Activated CD4-positive, alpha-beta memory T cell treated with anti-CD3 and anti-CD28 coated beads for 36 hours (primary cell): ENCODE measurements around the gene TOP2A. TPM values are rescaled to one million over a fixed set of nuclear protein-coding genes. Genes with fewer than 3 reads are reported as not detected.

ENCODE experiments used
- CTCF ChIA-PET: fragments of 350-600 bp; sonication (Branson Sonifier 250); formaldehyde crosslinking; loops from one replicate; lab custom pipeline; 2021; ENCODE audit warnings: antibody characterized with exemption, inconsistent platforms; lab: Charles Lee
- POLR2A ChIA-PET: fragments of 350-600 bp; sonication (Branson Sonifier 250); formaldehyde crosslinking; loops from one replicate; lab custom pipeline; 2021; ENCODE audit warnings: antibody characterized with exemption; lab: Charles Lee
- DNase-seq: peaks from one replicate; pipeline ENCODE4 v3.0.0-alpha.2; 2020
- H3K27ac Mint-ChIP-seq: one replicate; pipeline ENCODE4 v1.8.0; 2021; ENCODE audit warnings: mixed read lengths
- H3K27me3 Mint-ChIP-seq: one replicate; pipeline ENCODE4 v1.8.0; 2021; ENCODE audit warnings: mixed read lengths
- H3K36me3 Mint-ChIP-seq: one replicate; pipeline ENCODE4 v1.8.0; 2021; ENCODE audit warnings: mixed read lengths
- H3K4me1 Mint-ChIP-seq: one replicate; pipeline ENCODE4 v1.8.0; 2021; ENCODE audit warnings: low read depth, mixed read lengths
- H3K4me3 Mint-ChIP-seq: one replicate; pipeline ENCODE4 v1.8.0; 2021; ENCODE audit warnings: mild to moderate bottlenecking, mixed read lengths
- H3K9me3 Mint-ChIP-seq: one replicate; pipeline ENCODE4 v1.8.0; 2021; ENCODE audit warnings: mixed read lengths
- intact Hi-C: fragments of 100-400 bp; cut with micrococcal nuclease; formaldehyde crosslinking; loops from one replicate; pipeline ENCODE4 v1.15.1; 2023
- total RNA-seq, 2 experiments: library from RNA; stranded (reverse); gene quantifications; one replicate each; pipeline ENCODE4 v1.2.3, GENCODE V29; 2021

TOP2A gene
- total RNA-seq, 2 experiments from 2014 or later, result 301 to 311 TPM

GRCh38 chr17:40340880-40341807 is 76.6 kb downstream of the TOP2A start:
- H3K4me3 Mint-ChIP-seq, result peak overlapping the region; percentile 66
- H3K36me3 Mint-ChIP-seq, result peaks cover 9% of the 10 kb centered on the region
- ChIA-PET CTCF (interaction anchor here (0.6 to 2.3 kb wide), 14 partner anchors 10 to 187 kb away, joined by 3 to 10 read pairs (median 4); partner anchors contain the start of gene WIPF2), POLR2A (interaction anchor here (0.6 to 1.6 kb wide), 9 partner anchors 11 to 52 kb away, joined by 3 to 9 read pairs (median 3); no protein-coding TSS in a partner anchor)
- peak; percentile 94 for DNase-seq
- no peaks in the 10 kb centered on the region for H3K27me3 Mint-ChIP-seq
- peak overlapping the region; percentile 81 for H3K27ac Mint-ChIP-seq
- H3K9me3 Mint-ChIP-seq, result no peaks in the 10 kb centered on the region
- intact Hi-C loops, result loop anchor here (1.0 kb wide), 2 partner anchors 18 to 24 kb away; no protein-coding TSS in a partner anchor
- H3K4me1 Mint-ChIP-seq, result peaks cover 75% of the 10 kb centered on the region

DNA sequence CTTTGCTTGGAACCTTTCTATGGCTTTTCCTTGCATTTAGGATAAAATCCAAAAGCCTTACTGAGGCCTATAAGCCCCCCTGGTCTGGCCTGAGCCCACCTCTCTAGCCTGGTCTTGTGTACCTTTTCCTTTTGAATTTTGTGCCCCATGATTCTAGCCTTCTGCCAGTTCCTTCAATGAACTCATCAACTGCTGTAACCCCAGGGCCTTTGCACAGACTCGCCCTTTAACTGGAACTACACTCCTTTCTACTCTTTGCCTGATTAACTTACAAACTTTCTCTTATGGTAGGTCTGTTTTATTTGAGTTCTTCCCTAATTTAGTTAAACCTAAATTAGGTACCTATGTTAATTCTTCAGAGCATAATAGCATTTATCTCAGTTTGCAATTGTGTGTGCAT is 77.4 kb downstream of the TOP2A start:
- Mint-ChIP-seq H3K4me3 (no peak overlapping the region), H3K4me1 (peaks cover 66% of the 10 kb centered on the region), H3K27ac (peak overlapping the region; percentile 43), H3K36me3 (peaks cover 9% of the 10 kb centered on the region), H3K9me3 (no peaks in the 10 kb centered on the region), H3K27me3 (no peaks in the 10 kb centered on the region)
- CTCF ChIA-PET, result interaction anchor here (1.0 to 2.3 kb wide), 8 partner anchors 15 to 122 kb away, joined by 3 to 10 read pairs (median 5); partner anchors contain the start of gene WIPF2
- DNase-seq, result no peak
- POLR2A ChIA-PET, result interaction anchor here (1.0 to 1.6 kb wide), 4 partner anchors 13 to 33 kb away, joined by 3 to 9 read pairs (median 5); no protein-coding TSS in a partner anchor
- intact Hi-C loops, result no loop called here

- H3K4me1 Mint-ChIP-seq, result peaks cover 66% of the 10 kb centered on the region
- peak overlapping the region; percentile 47 for H3K27ac Mint-ChIP-seq
- ChIA-PET CTCF (interaction anchor here (0.6 to 1.2 kb wide), 2 partner anchors 16 to 263 kb away, joined by 3 to 4 read pairs; no protein-coding TSS in a partner anchor), POLR2A (no interaction called here)
- H3K9me3 Mint-ChIP-seq, result no peaks in the 10 kb centered on the region
- H3K36me3 Mint-ChIP-seq, result peaks cover 9% of the 10 kb centered on the region
- intact Hi-C loops, result no loop called here
- H3K4me3 Mint-ChIP-seq, result no peak overlapping the region
- no peaks in the 10 kb centered on the region for H3K27me3 Mint-ChIP-seq
- DNase-seq, result no peak
Measured at GRCh38 chr17:40338941-40339649, 78.6 kb downstream of the TOP2A start.

Other genes with a start within 250 kb of the TOP2A start
- 1 to 10 TPM; 4.9 to 6.1 TPM for gene RAPGEFL1, start 240.4 kb downstream of the TOP2A start, total RNA-seq
- gene WIPF2, start 198.6 kb downstream of the TOP2A start, total RNA-seq, result 10 to 100 TPM; 19.0 to 20.6 TPM
- 10 to 100 TPM; 95.6 to 95.7 TPM for gene CDC6, start 130.0 kb downstream of the TOP2A start, total RNA-seq
- 10 to 100 TPM; 31.2 TPM for gene RARA, start 108.7 kb downstream of the TOP2A start, total RNA-seq
- gene GJD3, start 53.2 kb downstream of the TOP2A start, total RNA-seq, result under 1 TPM in 1 of 2 experiments, not detected in 1; 0.27 TPM
- gene IGFBP4, start 25.6 kb upstream of the TOP2A start, total RNA-seq, result 10 to 100 TPM; 14.6 to 15.5 TPM
- gene TNS4, start 83.7 kb upstream of the TOP2A start, total RNA-seq, result 10 to 100 TPM; 14.5 to 15.2 TPM
- gene CCR7, start 147.6 kb upstream of the TOP2A start, total RNA-seq, result 100 to 1,000 TPM; 137 to 145 TPM
- 100 to 1,000 TPM; 103 to 104 TPM for gene SMARCE1, start 229.9 kb upstream of the TOP2A start, total RNA-seq
- not detected for gene KRT222, start 247.3 kb upstream of the TOP2A start, total RNA-seq